Spleen (tissue), 11 donors: ENCODE data around the gene CDKN3. TPM values are rescaled to one million over a fixed set of nuclear protein-coding genes. Genes with fewer than 3 reads are reported as not detected.
"Not testable (repeated sequence)": the region's sequence is repeated elsewhere in the genome, so short reads cannot be mapped to it uniquely, and the experiment has no call there.

Source experiments
- DNase-seq: peaks from one replicate; pipeline ENCODE4 v3.0.0-alpha.2; 2020
- H3K27ac ChIP-seq, 8 donors: fragments of 200-600 bp; sonication (generic) in 7 of 8; 1 replicate in 4 of 8; 2 replicates in 4 of 8; pipeline versions ENCODE4 v1.5.0 to v1.8.0; 2016 to 2021; ENCODE audit warnings: inconsistent platforms in 4 of 8, mild to moderate bottlenecking in 4 of 8, moderate library complexity in 1 of 8
- H3K27me3 ChIP-seq, 7 donors: fragments of 200-600 bp; sonication (generic) in 6 of 7; replicated peaks in 1 of 7; 1 replicate in 4 of 7; 2 replicates in 3 of 7; pipeline versions ENCODE4 v1.5.0 to v1.8.0; 2016 to 2021; ENCODE audit warnings: inconsistent platforms in 3 of 7, mild to moderate bottlenecking in 1 of 7
- H3K36me3 ChIP-seq, 6 donors: fragments of 200-600 bp; sonication (generic) in 5 of 6; 1 replicate in 4 of 6; 2 replicates in 2 of 6; pipeline versions ENCODE4 v1.5.0 to v1.8.0; 2016 to 2021; ENCODE audit warnings: inconsistent platforms in 2 of 6
- H3K4me1 ChIP-seq, 6 donors: fragments of 200-600 bp; sonication (generic) in 5 of 6; 1 replicate in 3 of 6; 2 replicates in 3 of 6; pipeline versions ENCODE4 v1.5.0 to v1.8.0; 2016 to 2021; ENCODE audit warnings: inconsistent platforms in 3 of 6
- H3K4me3 ChIP-seq, 8 donors: fragments of 200-600 bp; sonication (generic) in 7 of 8; 1 replicate in 4 of 8; 2 replicates in 4 of 8; pipeline versions ENCODE4 v1.5.0 to v1.8.0; 2016 to 2021; ENCODE audit warnings: inconsistent platforms in 4 of 8, mild to moderate bottlenecking in 4 of 8, moderate library complexity in 2 of 8
- H3K9me3 ChIP-seq, 8 donors: fragments of 200-600 bp; sonication (generic) in 7 of 8; 1 replicate in 4 of 8; 2 replicates in 4 of 8; pipeline versions ENCODE4 v1.5.0 to v1.8.0; 2016 to 2021; ENCODE audit warnings: inconsistent platforms in 4 of 8
- POLR2A ChIP-seq, 3 donors: fragments of 450-650 bp; IDR thresholded peaks; one replicate each; pipeline ENCODE4 v1.5.1; 2017; ENCODE audit warnings: antibody characterized with exemption in 3 of 3, mild to moderate bottlenecking in 1 of 3
- POLR2AphosphoS5 ChIP-seq, 3 donors: sonication (generic); formaldehyde crosslinking; IDR thresholded peaks; one replicate each; pipeline ENCODE4 v1.5.1; 2017; ENCODE audit warnings: antibody characterized with exemption in 3 of 3
- WGBS, 5 donors: extraction: QIAGEN DNeasy Blood & Tissue Kit in 3 of 5; methylation state at CpG; one replicate each; pipeline versions ENCODE4 v1.1.5 to v1.1.7; 2013 to 2018; 5-methylcytosine and 5-hydroxymethylcytosine counted together
- intact Hi-C: fragments of 100-400 bp; cut with DNase I; formaldehyde crosslinking; loops from one replicate; pipeline ENCODE4 v1.15.0; 2023; ENCODE audit warnings: low total_unique reads
- polyA plus RNA-seq, 3 donors: library from polyadenylated mRNA; stranded (reverse); fragments of 200-250 nt; gene quantifications; one replicate each; pipeline ENCODE4 v1.2.1, GENCODE V29; 2013
- total RNA-seq, 7 donors: library from RNA; depleted of rRNA in 3 of 7; stranded (reverse); fragments of >200 nt in 3 of 7; fragmentation: NEBNext Ultra II Directional in 4 of 7; extraction: Animal tissue kit (Norgen Biotek cat#: 25700) in 4 of 7; gene quantifications; one replicate each; pipeline versions ENCODE4 v1.1.0 to v1.2.1, GENCODE V29; 2016 to 2021
- TF ChIP-seq, protein P1 (sequence below), 11 experiments: fragments of 200-600 bp in 7 of 11; fragments of 450-650 bp in 4 of 11; sonication (generic) in 4 of 11; IDR thresholded peaks in 8 of 11; conservative IDR thresholded peaks in 3 of 11; 1 replicate in 7 of 11; 2 replicates in 4 of 11; pipeline versions ENCODE4 v1.4.0 to v1.8.0; 2016 to 2021; ENCODE audit warnings: antibody characterized with exemption in 11 of 11, inconsistent platforms in 4 of 11, mild to moderate bottlenecking in 1 of 11
- donor health status: healthy with polysubstance abuse.
- donor health status: DM: no; HTN: no; CAD: no; lungs with moderate emphysema.
- donor health status: DM: no; HTN: no; CAD: no.
- donor health status: Bipolar disorder and iron deficiency.
- donor health status: healthy.
- donor health status: DM: no; HTN: no; CAD: no.
- donor health status: DM: yes; HTN: yes; CAD: no.

Gene CDKN3
- total and polyA plus RNA-seq, 10 donors: 1.7 to 21.3 (median 5.4) TPM

GRCh38 chr14:54395716-54396115, 1.1 kb upstream of the CDKN3 start:
- no peaks in the 10 kb centered on the region for H3K9me3 ChIP-seq
- H3K4me1 ChIP-seq: peaks cover 4 to 31% (median 19%) of the 10 kb centered on the region in 6 donors
- 94 to 99% (median 98%) methylated on average over 2 of the region's 2 CpGs for WGBS, 5 donors
- TF ChIP-seq, protein P1, sequence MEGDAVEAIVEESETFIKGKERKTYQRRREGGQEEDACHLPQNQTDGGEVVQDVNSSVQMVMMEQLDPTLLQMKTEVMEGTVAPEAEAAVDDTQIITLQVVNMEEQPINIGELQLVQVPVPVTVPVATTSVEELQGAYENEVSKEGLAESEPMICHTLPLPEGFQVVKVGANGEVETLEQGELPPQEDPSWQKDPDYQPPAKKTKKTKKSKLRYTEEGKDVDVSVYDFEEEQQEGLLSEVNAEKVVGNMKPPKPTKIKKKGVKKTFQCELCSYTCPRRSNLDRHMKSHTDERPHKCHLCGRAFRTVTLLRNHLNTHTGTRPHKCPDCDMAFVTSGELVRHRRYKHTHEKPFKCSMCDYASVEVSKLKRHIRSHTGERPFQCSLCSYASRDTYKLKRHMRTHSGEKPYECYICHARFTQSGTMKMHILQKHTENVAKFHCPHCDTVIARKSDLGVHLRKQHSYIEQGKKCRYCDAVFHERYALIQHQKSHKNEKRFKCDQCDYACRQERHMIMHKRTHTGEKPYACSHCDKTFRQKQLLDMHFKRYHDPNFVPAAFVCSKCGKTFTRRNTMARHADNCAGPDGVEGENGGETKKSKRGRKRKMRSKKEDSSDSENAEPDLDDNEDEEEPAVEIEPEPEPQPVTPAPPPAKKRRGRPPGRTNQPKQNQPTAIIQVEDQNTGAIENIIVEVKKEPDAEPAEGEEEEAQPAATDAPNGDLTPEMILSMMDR (IDR thresholded peaks at IDR 0.05 in 8 of 11, conservative IDR thresholded peaks at IDR 0.05 in 3 of 11): no peak
- TF ChIP-seq POLR2A (IDR thresholded peaks at IDR 0.05) (no peak), POLR2AphosphoS5 (IDR thresholded peaks at IDR 0.05) (no peak)
- DNase-seq: no peak
- H3K4me3 ChIP-seq: no peak overlapping the region
- H3K27ac ChIP-seq: no peak overlapping the region
- H3K27me3 ChIP-seq: no peaks in the 10 kb centered on the region
- H3K36me3 ChIP-seq: no peaks in the 10 kb centered on the region
- intact Hi-C loops: no loop called here

GRCh38 chr14:54396183-54396492, 669 bp upstream of the CDKN3 start:
- no peak for TF ChIP-seq POLR2A (IDR thresholded peaks at IDR 0.05)
- TF ChIP-seq, protein P1 (IDR thresholded peaks at IDR 0.05 in 8 of 11, conservative IDR thresholded peaks at IDR 0.05 in 3 of 11): no peak
- H3K4me3 ChIP-seq: peak overlapping the region; percentile 32 to 83 (median 76)
- peak overlapping the region in 5 of 8 donors; percentile 19 to 82 (median 45) for H3K27ac ChIP-seq
- WGBS, 5 donors: 64 to 75% (median 67%) methylated on average over 9 of the region's 9 CpGs
- peaks cover 4 to 31% (median 19%) of the 10 kb centered on the region in 6 donors for H3K4me1 ChIP-seq
- no peaks in the 10 kb centered on the region for H3K9me3 ChIP-seq
- no peaks in the 10 kb centered on the region for H3K36me3 ChIP-seq
- no peak for DNase-seq
- H3K27me3 ChIP-seq: no peaks in the 10 kb centered on the region
- intact Hi-C loops: no loop called here

DNA sequence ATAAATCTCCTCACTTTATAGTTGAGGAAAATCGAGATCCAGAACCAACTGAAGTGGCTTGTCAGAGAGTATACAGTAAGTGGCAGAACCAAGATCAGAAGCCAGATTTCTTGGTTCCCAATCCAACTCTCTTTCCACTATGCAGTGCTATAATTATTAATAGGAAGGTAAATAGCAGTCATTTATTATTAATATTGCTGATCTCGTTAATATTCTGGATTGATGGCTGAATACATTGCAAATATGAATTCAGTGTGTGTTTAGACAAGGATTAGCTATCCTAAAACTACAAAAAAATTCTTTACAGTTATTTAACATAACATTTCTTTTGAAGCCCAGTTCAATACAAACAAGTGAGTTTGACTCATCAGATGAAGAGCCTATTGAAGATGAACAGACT, 2.8 kb downstream of the CDKN3 start:
- Histone ChIP-seq H3K9me3 (no peaks in the 10 kb centered on the region), H3K27me3 (no peaks in the 10 kb centered on the region), H3K4me3 (no peak overlapping the region), H3K36me3 (peaks cover 0 to 3% (median 0%) of the 10 kb centered on the region in 6 donors), H3K27ac (no peak overlapping the region), H3K4me1 (peaks cover 4 to 31% (median 19%) of the 10 kb centered on the region in 6 donors)
- TF ChIP-seq POLR2AphosphoS5 (IDR thresholded peaks at IDR 0.05): no peak
- TF ChIP-seq, protein P1 (IDR thresholded peaks at IDR 0.05 in 8 of 11, conservative IDR thresholded peaks at IDR 0.05 in 3 of 11): no peak
- TF ChIP-seq POLR2A (IDR thresholded peaks at IDR 0.05): no peak
- intact Hi-C loops: no loop called here
- DNase-seq: no peak
- WGBS, 5 donors: 90 to 96% (median 93%) methylated on average over 2 of the region's 2 CpGs

GRCh38 chr14:54403401-54404005, 6.7 kb downstream of the CDKN3 start:
- H3K9me3 ChIP-seq, H3K4me3 ChIP-seq, H3K27me3 ChIP-seq, H3K27ac ChIP-seq, DNase-seq, H3K4me1 ChIP-seq, intact Hi-C loops: not testable (repeated sequence)
- WGBS, 5 donors: 93 to 98% (median 96%) methylated on average over 6 of the region's 6 CpGs
- peaks cover 0 to 27% (median 0%) of the 10 kb centered on the region in 6 donors for H3K36me3 ChIP-seq

DNA sequence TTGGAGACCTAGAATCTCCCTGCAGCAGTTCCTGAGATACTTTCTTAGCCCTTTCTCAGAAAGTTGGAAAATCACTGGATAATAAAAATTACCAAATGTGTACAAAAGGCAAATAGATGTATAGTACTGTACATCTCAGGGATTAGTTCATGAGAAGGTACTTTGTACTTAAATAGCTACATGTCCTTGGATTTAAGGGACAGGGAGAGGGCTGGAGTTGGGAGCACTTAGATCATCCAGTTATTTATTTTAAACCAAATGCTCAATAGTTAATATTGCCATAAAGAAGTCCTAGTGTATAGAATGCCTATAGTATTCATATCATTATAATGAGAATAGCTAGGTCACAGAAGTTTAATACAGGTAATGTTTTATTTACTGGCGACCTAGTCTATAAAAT, 13.4 kb downstream of the CDKN3 start:
- H3K27ac ChIP-seq: no peak overlapping the region
- H3K4me1 ChIP-seq: no peaks in the 10 kb centered on the region
- H3K4me3 ChIP-seq: no peak overlapping the region
- 94 to 100% (median 98%) methylated on average over 1 of the region's 1 CpG for WGBS, 5 donors
- intact Hi-C loops: no loop called here
- no peaks in the 10 kb centered on the region for H3K27me3 ChIP-seq
- DNase-seq: no peak
- TF ChIP-seq POLR2AphosphoS5 (IDR thresholded peaks at IDR 0.05) (no peak), POLR2A (IDR thresholded peaks at IDR 0.05) (no peak)
- TF ChIP-seq, protein P1 (IDR thresholded peaks at IDR 0.05 in 8 of 11, conservative IDR thresholded peaks at IDR 0.05 in 3 of 11): no peak
- no peaks in the 10 kb centered on the region for H3K9me3 ChIP-seq
- peaks cover 0 to 57% (median 0%) of the 10 kb centered on the region in 6 donors for H3K36me3 ChIP-seq
